COLO668 (cell line): Measurements from ENCODE around the gene CXCL10.
A peak's percentile ranks its signal among the peaks of the same experiment; 100 is the strongest.
"Not testable (repeated sequence)": the region's sequence is repeated elsewhere in the genome, so short reads cannot be mapped to it uniquely, and the experiment has no call there.

Experiments used
- DNase-seq: peaks from one replicate; lab custom pipeline; 2025; ENCODE audit not compliant: unreplicated experiment; lab: John Stamatoyannopoulos, UW

CXCL10 gene

DNA sequence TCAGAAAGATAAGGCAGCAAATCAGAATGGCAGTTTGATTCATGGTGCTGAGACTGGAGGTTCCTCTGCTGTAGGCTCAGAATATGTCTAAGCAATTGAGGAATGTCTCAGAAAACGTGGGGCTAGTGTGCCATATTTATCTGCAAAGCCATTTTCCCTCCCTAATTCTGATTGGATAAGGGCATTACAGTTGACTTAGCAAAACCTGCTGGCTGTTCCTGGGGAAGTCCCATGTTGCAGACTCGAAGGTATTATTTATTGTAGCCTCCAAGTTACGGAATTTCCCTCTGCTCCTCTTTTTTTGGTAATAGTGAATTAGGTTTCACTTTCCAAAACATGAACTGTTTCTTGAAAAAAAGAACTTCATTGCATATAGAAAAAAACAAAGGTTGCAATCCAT lies at the start of gene CXCL10:
Gene CXCL10 (minus strand): TSS at position 109 of the 400 bp plus-strand sequence. CDS start 66 bp downstream, at position 43.
- no peak for DNase-seq

DNA sequence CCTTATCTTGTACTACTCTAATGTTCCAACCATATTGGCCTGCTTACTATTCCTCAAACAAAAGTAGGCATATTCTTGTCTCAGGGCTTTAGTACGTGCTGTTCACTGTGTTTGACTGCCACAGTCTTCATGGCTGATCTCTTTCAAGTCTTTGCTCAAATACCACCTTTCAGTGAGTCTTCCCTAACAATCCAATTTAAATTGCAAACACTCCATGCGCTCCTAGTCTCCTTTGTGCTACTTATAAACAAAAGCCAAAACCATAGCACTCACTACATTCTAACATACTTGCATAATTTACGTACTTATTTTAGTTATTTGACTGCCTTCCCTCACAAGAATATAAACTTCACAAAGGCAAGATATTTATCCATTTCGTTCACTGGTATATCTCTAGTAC lies 49.5 kb upstream of the CXCL10 start:
- DNase-seq: no peak

DNA sequence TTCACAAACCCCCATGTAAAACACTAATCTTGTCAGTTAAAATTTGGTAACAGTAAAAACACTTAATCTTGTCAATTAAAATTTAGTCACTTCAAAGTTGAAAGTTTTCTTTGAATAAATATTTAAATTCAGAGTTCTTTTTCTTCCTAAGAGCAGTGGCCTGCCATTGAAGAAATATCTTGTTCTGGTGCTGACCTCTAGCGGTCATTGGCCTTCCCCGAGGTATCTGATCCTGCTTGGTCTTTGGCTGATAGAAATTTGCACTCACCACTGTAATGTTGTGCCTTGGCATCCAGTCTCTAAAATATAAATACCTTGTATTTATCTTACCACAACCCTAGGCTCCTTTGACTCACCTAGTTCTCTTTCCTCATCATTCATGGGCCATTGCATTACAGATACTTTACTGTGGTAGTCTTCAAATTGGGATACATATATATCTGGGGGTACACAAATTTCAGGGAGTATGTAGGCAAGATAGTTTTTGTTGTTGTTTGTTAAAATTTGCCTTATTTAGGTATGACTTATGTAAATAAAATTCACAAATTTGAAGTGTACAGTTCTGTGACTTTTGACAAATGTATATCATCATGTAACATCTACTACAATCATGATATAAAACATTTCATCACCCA lies 44.5 kb upstream of the CXCL10 start:
- peak; percentile 62 for DNase-seq

DNA sequence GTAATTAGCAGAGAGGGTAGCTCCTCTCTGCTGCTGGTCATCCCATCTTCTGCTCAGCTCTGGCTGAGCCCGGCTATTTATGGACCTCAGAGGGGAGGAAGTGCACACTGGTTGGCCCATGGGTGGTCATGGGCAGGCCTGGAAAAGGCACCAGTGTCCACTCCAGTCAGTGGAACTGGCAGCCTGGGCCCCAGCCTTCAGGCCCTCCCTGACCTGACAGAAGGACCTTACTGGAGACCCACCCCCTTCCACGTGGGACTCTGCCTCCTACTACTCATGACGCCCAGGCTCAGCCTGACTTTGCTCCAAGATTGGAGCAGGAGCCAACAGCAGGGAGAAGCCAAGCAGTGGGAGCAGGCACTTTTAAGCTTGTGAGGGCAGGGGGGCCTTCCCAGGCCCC lies 43.2 kb upstream of the CXCL10 start:
- no peak for DNase-seq

DNA sequence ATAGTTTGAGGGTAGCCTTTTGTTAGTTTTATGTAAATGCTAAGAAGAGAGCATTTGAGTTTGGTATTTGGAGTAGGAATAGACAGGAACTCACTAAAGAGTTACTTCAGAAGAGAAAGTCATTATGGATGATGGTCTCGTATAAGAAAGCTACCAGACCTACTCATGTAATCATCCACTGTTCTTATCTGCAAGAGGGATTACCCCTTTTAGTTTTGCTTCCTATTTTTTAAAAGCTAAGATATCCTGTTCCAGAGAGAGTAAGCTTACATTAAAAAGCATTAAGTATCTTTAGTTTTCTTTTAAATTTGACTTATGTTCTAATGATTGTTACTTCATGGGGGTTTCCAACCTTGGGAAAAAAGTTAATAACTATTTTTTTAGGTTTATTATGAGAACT lies 38.7 kb upstream of the CXCL10 start:
- no peak for DNase-seq

DNA sequence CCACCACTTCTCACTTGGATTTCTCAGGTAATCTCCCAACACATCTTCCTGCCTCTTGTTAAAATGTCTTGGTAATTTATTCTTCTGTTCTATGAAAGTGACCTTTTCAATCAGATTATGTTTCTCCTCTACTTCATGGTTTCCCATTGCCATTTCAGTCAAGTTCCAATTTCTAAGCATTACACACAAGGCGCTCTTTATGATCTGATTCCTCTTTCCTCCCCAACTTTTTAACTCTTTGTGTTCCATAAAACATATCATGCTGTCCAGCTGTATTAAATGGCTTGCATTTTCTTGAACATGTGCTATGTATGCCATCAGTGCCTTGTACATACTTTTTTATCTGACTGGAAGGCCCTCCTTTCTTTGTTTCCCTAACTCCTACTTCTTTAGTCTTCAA lies 38.1 kb upstream of the CXCL10 start:
- DNase-seq: no peak

DNA sequence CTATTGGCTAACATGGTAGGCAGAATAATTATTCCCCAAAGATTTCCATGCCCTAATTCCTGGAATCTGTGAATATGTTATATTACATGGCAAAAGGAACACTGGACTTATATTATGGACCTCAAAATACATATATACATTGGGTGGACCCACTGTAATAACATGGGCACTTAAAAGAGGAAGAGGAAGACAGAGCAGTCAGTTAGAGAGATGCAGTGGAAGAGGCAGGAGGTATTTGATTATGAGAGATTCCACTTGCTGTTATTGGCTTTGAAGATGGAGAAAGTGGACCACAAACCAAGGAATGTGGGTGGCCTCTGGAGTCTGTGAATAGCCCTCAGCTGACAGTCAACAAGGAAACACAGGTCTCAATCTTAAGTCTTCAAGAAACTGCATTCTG lies 37.2 kb upstream of the CXCL10 start:
- no peak for DNase-seq

DNA sequence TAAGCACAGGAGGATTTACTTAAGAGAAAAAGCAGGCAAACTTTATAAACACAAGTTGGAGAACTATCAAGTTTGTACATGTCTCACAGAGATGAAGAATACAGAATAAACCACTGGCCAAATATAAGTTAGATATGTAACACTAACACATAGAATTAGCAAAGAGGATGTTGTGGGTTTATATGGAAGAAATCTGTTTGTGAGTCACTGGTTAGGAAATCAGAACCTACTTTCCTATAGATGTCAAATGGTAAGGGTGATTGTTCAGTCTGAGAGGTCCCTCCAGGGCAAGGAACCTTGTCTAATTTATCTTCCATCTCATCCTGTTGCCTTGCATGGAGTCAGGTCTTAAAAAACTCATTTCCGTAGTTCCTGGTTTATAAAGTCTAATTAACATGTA lies 36.5 kb upstream of the CXCL10 start:
- no peak for DNase-seq

DNA sequence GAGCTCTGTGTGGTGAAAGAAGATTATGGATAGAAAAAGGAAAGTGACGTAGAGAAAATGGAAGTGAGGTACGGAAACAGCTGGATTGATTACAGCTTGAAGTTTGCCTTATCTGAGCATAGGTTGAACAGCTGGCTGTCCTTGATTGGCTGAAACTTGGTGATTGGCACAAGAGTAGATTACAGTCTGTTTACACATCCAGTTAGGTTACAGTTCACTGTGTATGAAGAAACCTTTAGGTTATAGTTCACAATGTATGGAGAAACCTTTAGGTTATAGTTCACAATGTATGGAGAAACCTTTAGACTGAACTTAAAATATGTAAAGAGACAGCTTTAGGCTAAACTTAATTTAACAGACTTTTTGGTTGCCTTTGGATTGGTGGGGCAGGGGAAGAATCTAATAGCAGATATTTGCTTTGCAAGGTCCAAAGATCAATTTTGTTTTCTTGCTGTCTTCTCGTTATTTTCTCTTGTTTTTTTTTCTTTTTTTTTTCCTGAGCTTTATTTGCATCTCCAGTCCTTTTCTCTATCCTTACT lies 35.7 kb upstream of the CXCL10 start:
- DNase-seq: no peak

DNA sequence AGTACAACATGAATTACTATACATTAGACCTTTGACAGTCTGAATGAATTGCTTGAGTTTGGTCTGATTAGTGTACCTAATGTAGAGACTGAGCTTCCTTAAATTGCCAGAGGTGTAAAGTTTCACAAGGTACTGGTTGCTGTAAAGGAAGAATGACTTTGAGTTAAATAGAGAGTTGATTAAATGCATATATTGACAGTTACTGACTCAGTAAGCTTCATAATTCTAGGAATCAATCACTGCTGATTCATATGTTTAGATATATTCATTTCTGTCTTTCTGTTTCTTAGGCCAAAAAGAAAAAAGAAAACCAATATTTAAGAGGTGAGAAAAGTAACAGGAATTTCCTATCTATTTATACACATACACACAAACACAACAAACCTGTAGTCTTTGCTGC lies 35.0 kb upstream of the CXCL10 start:
- no peak for DNase-seq

DNA sequence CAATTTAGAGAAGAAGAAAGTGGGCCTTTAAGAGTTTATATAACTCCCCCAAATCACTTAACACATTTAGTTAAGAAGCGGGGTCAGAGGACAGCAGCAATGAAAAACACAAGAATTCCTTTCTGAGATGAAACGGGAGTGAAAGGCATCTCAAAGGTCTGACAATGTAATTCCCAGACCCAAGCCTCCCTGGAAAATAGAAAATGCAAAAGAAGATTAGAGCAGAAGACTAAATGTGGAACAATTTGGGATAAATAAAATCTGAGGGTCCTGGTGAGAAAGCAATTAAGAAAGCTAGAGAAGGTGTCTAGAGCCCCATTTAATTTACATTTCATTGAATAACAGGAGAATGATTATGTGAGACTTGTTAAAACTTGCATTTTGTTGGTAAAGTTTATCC lies 32.1 kb upstream of the CXCL10 start:
- DNase-seq: no peak

DNA sequence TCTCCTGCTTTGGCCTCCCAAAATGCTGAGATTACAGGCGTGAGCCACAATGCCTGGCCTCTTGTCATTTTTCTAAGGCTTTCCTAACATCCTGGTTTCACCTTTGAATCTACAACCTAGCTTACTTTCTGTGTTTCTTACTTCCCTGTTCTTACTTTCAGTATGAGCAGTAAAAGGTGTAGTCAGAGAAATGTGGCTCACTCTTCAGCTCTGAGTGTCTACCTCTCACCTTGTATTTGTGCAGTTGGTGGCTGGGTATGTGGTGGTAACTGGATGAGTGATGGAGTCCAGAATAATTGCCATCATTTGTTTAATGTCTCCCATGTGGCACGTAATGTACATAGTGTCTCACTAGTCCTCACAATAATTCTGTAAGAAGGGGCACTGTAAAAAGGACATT lies 31.7 kb upstream of the CXCL10 start:
- no peak for DNase-seq

DNA sequence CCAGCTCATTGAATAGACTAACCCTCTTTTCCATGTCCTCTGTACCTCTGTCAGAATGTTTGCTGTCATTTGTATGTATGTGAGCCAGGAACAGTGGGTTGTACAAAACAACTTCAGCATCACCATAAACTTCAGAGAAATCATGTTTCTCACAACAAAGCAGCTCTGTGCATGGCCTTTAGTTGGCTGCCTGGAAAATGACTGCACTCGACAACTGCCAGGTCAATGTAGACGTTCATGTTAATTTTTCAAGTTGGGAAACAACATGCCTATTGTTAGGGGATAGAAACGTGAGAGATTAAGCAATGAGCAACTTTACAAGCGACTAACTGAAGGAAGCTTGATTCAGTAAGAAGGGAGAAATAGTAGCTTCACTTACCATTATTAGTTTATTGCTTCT lies 30.4 kb upstream of the CXCL10 start:
- DNase-seq: no peak

DNA sequence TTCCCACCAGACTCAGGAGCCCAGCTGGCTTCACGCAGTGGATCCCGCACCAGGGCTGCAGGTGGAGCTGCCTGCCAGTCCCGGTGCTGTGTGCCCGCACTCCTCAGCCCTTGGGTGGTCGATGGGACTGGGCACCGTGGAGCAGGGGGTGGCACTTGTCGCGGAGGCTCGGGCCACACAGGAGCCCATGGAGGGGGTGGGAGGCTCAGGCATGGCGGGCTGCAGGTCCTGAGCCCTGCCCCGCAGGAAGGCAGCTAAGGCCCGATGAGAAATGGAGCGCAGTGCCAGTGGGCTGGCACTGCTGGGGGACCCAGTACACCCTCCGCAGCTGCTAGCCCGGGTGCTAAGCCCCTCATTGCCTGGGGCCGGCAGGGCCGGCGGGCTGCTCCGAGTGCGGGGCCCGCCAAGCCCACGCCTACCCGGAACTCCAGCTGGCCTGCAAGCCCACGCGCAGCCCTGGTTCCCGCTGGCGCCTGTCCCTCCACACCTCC lies 27.3 kb upstream of the CXCL10 start:
- DNase-seq: not testable (repeated sequence)

DNA sequence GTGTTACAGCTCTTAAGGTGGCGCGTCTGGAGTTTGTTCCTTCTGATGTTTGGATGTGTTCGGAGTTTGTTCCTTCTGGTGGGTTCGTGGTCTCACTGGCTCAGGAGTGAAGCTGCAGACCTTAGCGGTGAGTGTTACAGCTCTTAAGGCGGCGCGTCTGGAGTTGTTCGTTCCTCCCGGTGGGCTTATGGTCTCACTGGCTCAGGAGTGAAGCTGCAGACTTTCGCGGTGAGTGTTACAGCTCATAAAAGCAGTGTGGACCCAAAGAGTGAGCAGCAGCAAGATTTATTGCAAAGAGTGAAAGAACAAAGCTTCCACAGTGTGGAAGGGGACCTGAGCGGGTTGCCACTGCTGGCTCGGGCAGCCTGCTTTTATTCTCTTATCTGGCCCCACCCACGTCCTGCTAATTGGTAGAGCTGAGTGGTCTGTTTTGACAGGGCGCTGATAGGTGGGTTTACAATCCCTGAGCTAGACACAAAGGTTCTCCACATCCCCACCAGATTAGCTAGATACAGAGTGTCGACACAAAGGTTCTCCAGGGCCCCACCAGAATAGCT lies 26.6 kb upstream of the CXCL10 start:
- not testable (repeated sequence) for DNase-seq

DNA sequence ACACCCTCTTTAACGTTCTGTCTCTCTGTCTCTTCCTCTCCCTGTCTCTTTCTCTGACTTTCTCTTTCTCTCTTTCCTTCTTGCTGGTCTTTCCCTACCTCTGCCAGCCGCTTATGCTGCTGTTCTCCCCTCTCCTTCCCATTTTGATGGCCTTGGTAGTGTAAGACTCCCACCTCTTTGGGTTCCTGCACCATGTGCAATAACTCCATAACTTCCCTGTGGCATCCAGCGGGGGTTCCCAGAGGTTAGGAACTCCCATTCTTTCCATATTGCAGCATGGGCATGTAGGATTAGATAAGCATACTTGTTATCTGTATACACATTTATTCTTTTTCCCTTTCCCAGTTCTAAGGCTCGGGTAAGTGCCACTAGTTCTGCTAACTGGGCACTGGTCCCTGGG lies 21.4 kb upstream of the CXCL10 start:
- not testable (repeated sequence) for DNase-seq

DNA sequence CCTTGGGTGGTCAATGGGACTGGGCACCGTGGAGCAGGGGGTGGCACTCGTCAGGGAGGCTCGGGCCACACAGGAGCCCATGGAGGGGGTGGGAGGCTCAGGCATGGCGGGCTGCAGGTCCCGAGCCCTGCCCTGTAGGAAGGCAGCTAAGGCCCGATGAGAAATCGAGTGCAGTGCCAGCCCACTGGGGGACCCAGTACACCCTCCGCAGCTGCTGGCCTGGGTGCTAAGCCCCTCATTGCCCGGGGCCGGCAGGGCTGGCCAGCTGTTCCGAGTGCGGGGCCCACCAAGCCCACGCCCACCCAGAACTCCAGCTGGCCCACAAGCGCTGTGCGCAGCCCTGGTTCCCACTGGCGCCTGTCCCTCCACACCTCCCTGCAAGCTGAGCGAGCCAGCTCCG lies 20.0 kb upstream of the CXCL10 start:
- not testable (repeated sequence) for DNase-seq

DNA sequence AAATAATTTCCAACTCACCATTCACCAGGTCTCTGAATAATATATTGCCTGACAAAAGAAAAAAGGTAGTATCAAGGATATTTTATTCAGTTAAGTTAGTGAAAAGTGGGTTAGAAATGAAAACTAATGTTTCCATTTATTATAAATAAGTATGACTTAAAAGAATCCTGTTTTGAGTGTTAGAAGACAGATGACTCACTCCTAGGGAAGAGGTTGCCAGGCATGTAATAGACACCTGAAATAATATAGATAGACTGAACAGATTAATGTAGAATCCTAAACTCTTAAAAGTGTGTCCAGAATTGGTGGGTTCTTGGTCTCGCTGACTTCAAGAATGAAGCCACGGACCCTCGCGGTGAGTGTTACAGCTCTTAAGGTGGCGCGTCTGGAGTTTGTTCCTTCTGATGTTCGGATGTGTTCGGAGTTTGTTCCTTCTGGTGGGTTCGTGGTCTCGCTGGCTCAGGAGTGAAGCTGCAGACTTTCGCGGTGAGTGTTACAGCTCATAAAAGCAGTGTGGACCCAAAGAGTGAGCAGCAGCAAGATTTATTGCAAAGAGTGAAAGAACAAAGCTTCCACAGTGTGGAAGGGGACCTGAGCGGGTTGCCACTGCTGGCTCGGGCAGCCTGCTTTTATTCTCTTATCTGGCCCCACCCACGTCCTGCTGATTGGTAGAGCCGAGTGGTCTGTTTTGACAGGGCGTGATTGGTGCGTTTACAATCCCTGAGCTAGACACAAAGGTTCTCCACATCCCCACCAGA lies 19.1 kb upstream of the CXCL10 start:
- not testable (repeated sequence) for DNase-seq

DNA sequence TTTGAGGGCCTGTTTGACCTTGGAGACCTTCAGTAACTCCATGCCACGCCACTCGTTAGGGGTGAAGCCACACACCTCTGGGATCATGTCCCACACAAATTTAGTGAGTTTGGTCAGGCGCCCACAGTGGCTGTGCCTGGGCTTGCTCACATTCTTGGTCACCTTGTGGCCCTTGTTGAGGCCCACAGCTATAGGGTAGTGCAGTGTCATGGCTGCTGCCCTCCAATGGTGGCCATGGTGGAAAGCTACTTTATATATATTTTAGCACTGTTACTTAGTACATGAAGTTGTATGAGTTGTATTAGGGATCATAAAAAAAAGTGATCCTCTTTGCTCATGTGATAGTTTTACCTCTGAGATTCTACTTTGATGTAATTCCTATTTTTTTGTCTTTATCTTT lies 13.6 kb upstream of the CXCL10 start:
- no peak for DNase-seq

DNA sequence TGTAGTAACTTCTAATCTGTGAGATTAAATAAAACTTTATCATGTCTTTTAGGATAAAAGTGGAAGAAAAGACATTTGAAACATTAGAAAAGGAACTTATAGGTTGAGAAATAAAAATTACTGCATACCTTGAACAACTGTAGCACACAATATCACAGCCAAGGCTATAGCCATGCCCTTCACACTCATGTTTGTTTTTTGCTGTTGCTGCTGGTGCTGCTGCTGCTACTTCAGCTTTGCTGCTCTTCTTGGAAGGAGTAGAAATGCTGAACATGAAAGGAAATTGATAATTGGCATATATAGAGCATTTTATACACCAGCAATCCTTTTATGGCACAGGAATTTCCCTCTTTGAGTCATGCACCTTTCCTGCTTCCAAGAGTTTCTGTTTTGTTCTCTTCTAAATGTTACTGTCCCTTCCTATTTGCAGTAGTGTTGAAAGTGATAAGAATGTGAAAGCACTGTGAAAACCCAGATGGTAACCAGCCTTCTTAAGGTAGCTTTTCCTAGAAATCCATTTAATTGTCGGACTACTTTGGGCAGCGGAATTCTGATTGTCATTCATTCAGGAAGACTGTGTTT lies 12.6 kb upstream of the CXCL10 start, which contains the start of gene CXCL11:
Gene CXCL11 (minus strand): TSS at position 272 of the 582 bp plus-strand sequence. CDS start 83 bp downstream, at position 189.
- DNase-seq: no peak

DNA sequence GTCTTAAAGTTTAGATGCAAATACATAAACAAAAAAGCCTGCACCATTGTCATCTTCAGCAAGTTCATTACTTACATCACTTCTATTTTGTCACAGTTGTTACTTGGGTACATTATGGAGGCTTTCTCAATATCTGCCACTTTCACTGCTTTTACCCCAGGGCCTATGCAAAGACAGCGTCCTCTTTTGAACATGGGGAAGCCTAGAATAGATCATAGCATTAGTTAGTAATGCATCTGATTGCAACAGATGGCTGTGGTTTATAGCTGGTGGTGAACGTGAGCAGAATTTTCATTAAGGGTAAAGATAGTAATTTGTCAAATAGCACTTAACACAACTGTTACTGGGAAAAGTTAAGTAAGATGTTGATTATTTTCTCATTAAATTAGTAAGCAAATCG lies 11.8 kb upstream of the CXCL10 start:
- no peak for DNase-seq

DNA sequence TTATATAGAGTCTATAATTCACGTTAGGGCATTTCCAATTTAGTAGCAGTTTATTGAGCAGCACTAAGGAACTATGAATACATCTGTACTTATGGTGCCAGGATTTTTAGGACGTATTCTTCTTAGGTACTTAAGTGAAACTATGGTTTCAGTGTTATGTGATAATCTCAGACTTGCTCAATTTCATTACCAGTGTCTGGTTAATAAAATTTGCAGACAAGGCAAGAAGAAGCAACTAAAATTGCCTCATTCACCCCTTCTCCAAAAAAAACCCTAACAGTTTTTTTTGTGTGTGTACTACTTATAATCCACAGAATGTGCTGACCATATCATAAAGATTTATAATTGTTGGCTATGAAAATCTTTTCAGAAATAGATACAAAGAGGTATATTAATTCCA lies 6.0 kb upstream of the CXCL10 start:
- DNase-seq: no peak
